Heart left ventricle (tissue), 13 donors: ENCODE measurements around the gene EEF2KMT.

ENCODE experiments used
- CTCF ChIP-seq, 12 donors: fragments of 200-600 bp; sonication (generic) in 4 of 12; IDR thresholded peaks; one replicate each; pipeline versions ENCODE4 v1.5.0 to v1.8.0; 2018 to 2022; ENCODE audit warnings: antibody characterized with exemption in 12 of 12, mild to moderate bottlenecking in 5 of 12
- POLR2A ChIP-seq, 2 donors: fragments of 450-650 bp; IDR thresholded peaks; one replicate each; pipeline ENCODE4 v1.6.1; 2017; ENCODE audit warnings: antibody characterized with exemption in 2 of 2, mild to moderate bottlenecking in 2 of 2, moderate library complexity in 2 of 2
- donor health status: ischemic (EF 13 %, LVEDD 7.1; RV severe dilation, severe dysfunction).
- donor health status: DM: no; HTN: yes; CAD: no.
- donor health status: DM: no; HTN: no; CAD: no.
- donor health status: ischemic (EF 25% LVEDD 6.9; RV normal size, moderate dysfunction).
- donor health status: ischemic (EF 25% LVEDD 5.7; RV mildly dilated, moderate dysfunction).
- donor health status: ischemic (EF 35%, LVEDD 5.7; RV mildly dilated, moderate dysfunction).
- donor health status: nonischemic (EF 11% LVEDD 7.7; RV severe dilation, severe dysfunction).
- donor health status: DM: yes; HTN: yes; CAD: no.
- donor health status: PGD.
- donor health status: ischemic (EF 29% LVEDD 5.4; RV normal size, mild dysfunction).
- donor health status: nonischemic (EF 23%, LVEDD 6.1; RV moderate dilation, normal function).

- TF ChIP-seq CTCF (IDR thresholded peaks at IDR 0.05) (no peak), POLR2A (IDR thresholded peaks at IDR 0.05) (no peak)
Observed at GRCh38 chr16:5060073-5060641, 37.4 kb downstream of the EEF2KMT start.
